Omental fat pad (tissue), 4 donors: ENCODE results near the gene ADAMTS4. TPM values are rescaled to one million over a fixed set of nuclear protein-coding genes. Genes with fewer than 3 reads are reported as not detected.

ENCODE experiments used
- ATAC-seq: fragments of 150-250 bp; one replicate; pipeline ENCODE4 v1.9.1; 2016; ENCODE audit warnings: mild to moderate bottlenecking, moderate library complexity; ENCODE audit not compliant: low FRiP score
- DNase-seq: peaks from one replicate; pipeline ENCODE4 v3.0.0-alpha.2; 2019; ENCODE audit warnings: low spot score
- total RNA-seq, 4 donors: library from RNA; depleted of rRNA; stranded (reverse); fragments of >200 nt; gene quantifications; one replicate each; pipeline ENCODE4 v1.1.0, GENCODE V29; 2016
- TF ChIP-seq, protein P1 (sequence below), 3 donors: fragments of 450-650 bp; IDR thresholded peaks; one replicate each; pipeline ENCODE4 v1.5.1; 2016 to 2017; ENCODE audit warnings: antibody characterized with exemption in 3 of 3, mild to moderate bottlenecking in 3 of 3, moderate library complexity in 2 of 3

ADAMTS4 gene
- total RNA-seq, 4 donors from 2014 or later: 38.5 to 238 (median 121) TPM

DNA sequence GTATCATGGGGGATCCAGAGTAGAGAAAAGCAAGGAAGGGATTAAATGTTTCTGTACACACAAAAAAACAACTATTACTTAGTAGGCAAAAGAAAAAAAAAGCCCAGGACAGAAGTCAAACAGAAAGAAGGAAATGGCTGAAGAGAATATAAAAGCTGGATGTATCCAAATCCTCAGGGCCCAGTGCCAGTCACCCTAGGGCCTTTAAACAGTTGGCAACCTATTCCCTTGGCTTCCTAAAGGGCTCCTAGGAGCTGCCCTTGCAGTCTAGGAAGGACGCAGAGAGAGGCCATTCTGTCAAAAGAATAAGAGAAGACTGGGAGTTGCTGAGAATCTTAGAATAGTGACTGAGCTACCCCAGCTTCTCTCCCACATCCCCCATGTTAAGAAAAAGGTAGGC lies 26.5 kb downstream of the ADAMTS4 start:
- DNase-seq: no peak
- ATAC-seq: no peak
- TF ChIP-seq, protein P1, sequence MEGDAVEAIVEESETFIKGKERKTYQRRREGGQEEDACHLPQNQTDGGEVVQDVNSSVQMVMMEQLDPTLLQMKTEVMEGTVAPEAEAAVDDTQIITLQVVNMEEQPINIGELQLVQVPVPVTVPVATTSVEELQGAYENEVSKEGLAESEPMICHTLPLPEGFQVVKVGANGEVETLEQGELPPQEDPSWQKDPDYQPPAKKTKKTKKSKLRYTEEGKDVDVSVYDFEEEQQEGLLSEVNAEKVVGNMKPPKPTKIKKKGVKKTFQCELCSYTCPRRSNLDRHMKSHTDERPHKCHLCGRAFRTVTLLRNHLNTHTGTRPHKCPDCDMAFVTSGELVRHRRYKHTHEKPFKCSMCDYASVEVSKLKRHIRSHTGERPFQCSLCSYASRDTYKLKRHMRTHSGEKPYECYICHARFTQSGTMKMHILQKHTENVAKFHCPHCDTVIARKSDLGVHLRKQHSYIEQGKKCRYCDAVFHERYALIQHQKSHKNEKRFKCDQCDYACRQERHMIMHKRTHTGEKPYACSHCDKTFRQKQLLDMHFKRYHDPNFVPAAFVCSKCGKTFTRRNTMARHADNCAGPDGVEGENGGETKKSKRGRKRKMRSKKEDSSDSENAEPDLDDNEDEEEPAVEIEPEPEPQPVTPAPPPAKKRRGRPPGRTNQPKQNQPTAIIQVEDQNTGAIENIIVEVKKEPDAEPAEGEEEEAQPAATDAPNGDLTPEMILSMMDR (IDR thresholded peaks at IDR 0.05): no peak

DNA sequence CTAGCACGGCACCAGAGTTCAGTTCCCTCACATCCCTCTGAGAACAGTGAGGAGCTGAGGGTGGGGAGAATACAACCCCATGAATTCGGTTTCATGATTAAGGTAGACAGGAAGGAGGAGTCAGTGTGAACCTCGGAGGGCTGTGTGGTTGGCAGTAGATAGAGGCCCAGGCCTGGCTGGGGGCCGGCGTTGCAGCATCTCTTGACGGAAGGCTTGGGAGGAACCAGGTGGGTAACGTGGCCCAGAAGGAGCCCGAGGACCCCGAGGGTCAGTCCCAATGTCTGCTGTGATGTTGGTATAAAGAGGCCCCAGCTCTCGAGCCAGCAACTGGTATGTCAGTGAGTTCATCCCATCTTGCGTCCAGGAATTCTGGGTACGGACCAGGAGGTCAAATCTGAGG lies 27.2 kb downstream of the ADAMTS4 start:
- DNase-seq: no peak
- ATAC-seq: no peak

DNA sequence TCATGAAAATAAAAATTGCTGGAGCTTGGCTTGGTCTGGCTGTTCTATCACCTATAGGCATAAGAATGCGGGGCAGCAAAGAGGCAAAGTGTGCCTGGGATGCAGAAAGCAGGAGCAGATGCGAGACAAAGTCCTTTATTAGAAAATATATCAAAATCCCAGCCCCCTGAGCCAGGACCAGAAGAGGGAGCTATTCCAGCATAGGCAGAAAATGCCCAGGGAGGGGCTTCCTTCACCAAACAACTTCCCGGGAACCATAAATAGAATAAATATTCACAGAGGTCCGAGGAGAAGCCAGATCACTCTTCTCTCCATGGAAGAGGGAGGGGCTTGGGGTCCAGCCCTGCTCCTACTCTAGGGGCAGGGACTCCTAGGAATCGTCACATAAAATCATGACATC lies 27.7 kb downstream of the ADAMTS4 start:
- TF ChIP-seq, protein P1 (IDR thresholded peaks at IDR 0.05): no peak
- no peak for ATAC-seq
- DNase-seq: no peak

More for the DNA sequence above, 27.2 kb downstream of the ADAMTS4 start:
- TF ChIP-seq, protein P1 (IDR thresholded peaks at IDR 0.05): no peak

DNA sequence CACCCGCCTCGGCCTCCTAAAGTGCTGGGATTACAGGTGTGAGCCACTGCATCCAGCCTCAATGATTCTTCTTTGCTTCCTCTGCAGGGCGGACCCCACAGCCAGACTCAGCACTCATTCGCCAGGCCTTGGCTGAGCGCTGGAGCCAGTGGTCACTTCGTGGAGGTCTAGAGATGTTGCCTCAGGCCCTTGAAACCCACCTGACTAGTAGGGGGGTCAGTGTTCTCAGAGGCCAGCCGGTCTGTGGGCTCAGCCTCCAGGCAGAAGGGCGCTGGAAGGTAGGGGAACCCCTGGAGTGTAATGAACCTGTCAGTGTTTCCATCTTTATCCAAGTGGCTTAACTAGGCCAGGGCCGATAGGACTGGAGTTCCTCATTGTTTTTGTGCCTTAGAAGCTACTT lies 29.9 kb downstream of the ADAMTS4 start:
- TF ChIP-seq, protein P1 (IDR thresholded peaks at IDR 0.05): no peak
- DNase-seq: no peak
- no peak for ATAC-seq

DNA sequence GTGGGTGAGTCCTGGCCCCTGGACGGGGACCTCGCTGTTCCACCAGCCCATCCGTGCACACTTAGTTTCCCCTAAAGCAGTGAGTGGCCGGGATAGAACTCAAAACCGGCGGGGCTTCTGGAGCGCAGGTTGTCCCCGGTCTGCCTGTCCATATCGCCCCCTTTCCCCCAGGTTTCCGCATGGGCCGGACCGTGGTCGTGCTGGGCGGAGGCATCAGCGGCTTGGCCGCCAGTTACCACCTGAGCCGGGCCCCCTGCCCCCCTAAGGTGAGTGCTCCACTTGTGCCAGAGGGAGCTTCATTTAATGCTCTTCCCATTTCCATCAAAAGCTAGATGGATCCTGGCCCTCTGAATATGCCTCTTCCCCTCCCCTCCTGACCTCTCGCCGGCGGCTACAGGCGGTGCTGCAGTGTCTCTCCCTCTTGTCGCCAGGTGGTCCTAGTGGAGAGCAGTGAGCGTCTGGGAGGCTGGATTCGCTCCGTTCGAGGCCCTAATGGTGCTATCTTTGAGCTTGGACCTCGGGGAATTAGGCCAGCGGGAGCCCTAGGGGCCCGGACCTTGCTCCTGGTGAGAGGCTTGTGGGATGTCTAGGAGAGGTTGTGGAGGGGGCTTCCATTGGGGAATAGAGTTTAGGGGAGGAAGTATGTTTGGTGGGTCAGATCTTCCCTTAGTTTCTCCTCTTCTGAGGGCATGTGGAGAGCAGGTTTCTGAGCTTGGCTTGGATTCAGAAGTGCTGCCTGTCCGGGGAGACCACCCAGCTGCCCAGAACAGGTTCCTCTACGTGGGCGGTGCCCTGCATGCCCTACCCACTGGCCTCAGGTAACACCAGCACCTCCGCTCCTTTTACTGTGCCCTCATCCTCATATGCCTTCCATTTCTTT lies 31.9 kb downstream of the ADAMTS4 start:
- DNase-seq (no peak), ATAC-seq (no peak)
- TF ChIP-seq, protein P1 (IDR thresholded peaks at IDR 0.05): no peak

DNA sequence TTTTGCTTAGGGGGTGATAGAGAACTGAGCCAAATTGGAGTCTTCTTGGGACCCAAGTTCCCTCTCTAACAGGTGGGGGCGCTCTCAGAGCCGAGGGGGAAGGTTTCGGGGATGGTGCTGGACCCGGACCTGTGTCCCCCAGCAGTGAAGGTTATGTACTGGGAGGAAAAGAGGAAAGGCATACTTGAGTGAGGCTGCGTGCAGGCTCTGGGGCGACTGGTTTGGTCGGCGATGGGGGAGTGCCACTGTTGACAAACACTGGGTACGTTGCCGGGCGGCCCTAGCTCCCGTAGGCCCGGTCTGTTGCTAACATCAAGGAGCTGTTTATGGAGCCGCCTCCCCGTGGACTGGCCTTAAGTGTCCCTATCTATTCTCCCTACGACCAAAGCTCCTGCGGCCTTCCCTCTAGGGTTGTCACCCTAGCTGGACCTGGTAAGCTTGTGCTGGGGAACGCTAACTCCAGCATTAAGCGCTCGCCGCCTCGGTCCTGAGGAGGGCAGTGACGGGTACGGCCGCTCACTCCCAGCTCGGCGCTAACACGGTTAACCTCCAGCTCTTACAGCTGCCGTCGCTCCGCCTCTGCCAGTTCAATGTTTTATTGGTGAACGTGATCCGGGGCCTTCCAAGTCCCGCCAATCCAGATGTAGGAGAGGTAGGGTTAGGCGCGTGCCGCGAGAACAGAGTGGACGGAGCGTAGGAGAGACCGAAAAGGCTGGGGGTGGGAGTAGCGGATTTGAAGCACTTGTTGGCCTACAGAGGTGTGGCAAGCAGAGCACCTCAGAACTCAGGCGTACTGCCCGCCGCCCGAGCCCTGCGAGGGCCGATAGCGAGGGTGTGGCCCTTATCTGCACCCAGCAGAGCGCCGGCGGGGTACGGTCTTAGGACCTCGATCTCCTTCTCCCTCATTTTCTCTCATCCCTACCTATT lies 32.8 kb downstream of the ADAMTS4 start, which contains the start of gene PPOX:
TSS of gene PPOX (plus strand) at position 685 of the 927 bp plus-strand sequence. CDS start 422 bp downstream, outside the sequence.
- DNase-seq (peak; percentile 86), ATAC-seq (peak; percentile 99)
- TF ChIP-seq, protein P1 (IDR thresholded peaks at IDR 0.05): no peak
